H9 (cell line): ENCODE results near the gene SLX4. TPM values are rescaled to one million over a fixed set of nuclear protein-coding genes. Genes with fewer than 3 reads are reported as not detected.

Experiments
- DNase-seq: peaks from one replicate; pipeline ENCODE4 v3.0.0-alpha.2; 2017
- H2AFZ ChIP-seq: one replicate; pipeline ENCODE4 v1.6.1; 2013; ENCODE audit warnings: mild to moderate bottlenecking, low read length, control low read depth, moderate library complexity
- H2AK5ac ChIP-seq: 2 replicates; pipeline ENCODE4 v1.6.1; 2013; ENCODE audit warnings: low read length, control low read depth, mixed read lengths; ENCODE audit not compliant: insufficient read length
- H2BK120ac ChIP-seq: one replicate; pipeline ENCODE4 v1.6.1; 2013; ENCODE audit warnings: low read depth, mild to moderate bottlenecking, low read length, control low read depth, inconsistent platforms; ENCODE audit not compliant: poor library complexity, severe bottlenecking
- H2BK12ac ChIP-seq: 2 replicates; pipeline ENCODE4 v1.6.1; 2013; ENCODE audit warnings: low read length, control low read depth, mixed read lengths, low read depth; ENCODE audit not compliant: insufficient read length
- H2BK15ac ChIP-seq: 2 replicates; pipeline ENCODE4 v1.6.1; 2013; ENCODE audit warnings: low read depth, low read length, control low read depth
- H2BK20ac ChIP-seq: one replicate; pipeline ENCODE4 v1.6.1; 2013; ENCODE audit warnings: low read depth, mild to moderate bottlenecking, low read length, control low read depth, inconsistent platforms; ENCODE audit not compliant: poor library complexity, severe bottlenecking
- H2BK5ac ChIP-seq: 2 replicates; pipeline ENCODE4 v1.6.1; 2013; ENCODE audit warnings: low read length, control low read depth, mixed read lengths; ENCODE audit not compliant: insufficient read length
- H3K14ac ChIP-seq: 2 replicates; pipeline ENCODE4 v1.6.1; 2013; ENCODE audit warnings: low read length, control low read depth; ENCODE audit not compliant: insufficient read depth
- H3K18ac ChIP-seq: 2 replicates; pipeline ENCODE4 v1.6.1; 2013; ENCODE audit warnings: low read depth, mild to moderate bottlenecking, mixed read lengths, low read length, control low read depth; ENCODE audit not compliant: insufficient read length
- H3K23ac ChIP-seq: 2 replicates; pipeline ENCODE4 v1.6.1; 2013; ENCODE audit warnings: low read length, control low read depth, mixed read lengths, low read depth; ENCODE audit not compliant: insufficient read length
- H3K23me2 ChIP-seq: 2 replicates; pipeline ENCODE4 v1.6.1; 2013; ENCODE audit warnings: low read depth, mild to moderate bottlenecking, mixed read lengths, low read length, control low read depth; ENCODE audit not compliant: insufficient read length, poor library complexity, severe bottlenecking
- H3K27ac ChIP-seq: 2 replicates; pipeline ENCODE4 v1.5.1; 2013; ENCODE audit warnings: low read length, control low read depth, mixed read lengths, low read depth; ENCODE audit not compliant: insufficient read length
- H3K27me3 ChIP-seq: 2 replicates; pipeline ENCODE4 v1.6.1; 2013; ENCODE audit warnings: low read length, control low read depth, inconsistent platforms; ENCODE audit not compliant: insufficient read depth
- H3K4ac ChIP-seq: 2 replicates; pipeline ENCODE4 v1.6.1; 2013; ENCODE audit warnings: low read depth, mild to moderate bottlenecking, control low read depth, inconsistent platforms, low read length, moderate library complexity
- H3K4me1 ChIP-seq: 2 replicates; pipeline ENCODE4 v1.6.1; 2013; ENCODE audit warnings: low read length, control low read depth, inconsistent platforms; ENCODE audit not compliant: insufficient read depth
- H3K4me2 ChIP-seq: 2 replicates; pipeline ENCODE4 v1.6.1; 2013; ENCODE audit warnings: low read length, control low read depth, mixed read lengths; ENCODE audit not compliant: insufficient read length, insufficient read depth
- H3K56ac ChIP-seq: 2 replicates; pipeline ENCODE4 v1.6.1; 2013; ENCODE audit warnings: low read depth, mild to moderate bottlenecking, mixed read lengths, low read length, control low read depth; ENCODE audit not compliant: insufficient read length
- H3K79me1 ChIP-seq: 2 replicates; pipeline ENCODE4 v1.6.1; 2013; ENCODE audit warnings: low read depth, mild to moderate bottlenecking, moderate library complexity, low read length, control low read depth, inconsistent platforms; ENCODE audit not compliant: insufficient read depth, poor library complexity, severe bottlenecking
- H3K79me2 ChIP-seq: 2 replicates; pipeline ENCODE4 v1.6.1; 2013; ENCODE audit warnings: low read length, control low read depth, inconsistent platforms; ENCODE audit not compliant: insufficient read depth
- H3K9ac ChIP-seq: 2 replicates; pipeline ENCODE4 v1.6.1; 2013; ENCODE audit warnings: low read length, control low read depth, mixed read lengths; ENCODE audit not compliant: insufficient read length; ENCODE audit errors: extremely low read depth
- H3K9me3 ChIP-seq: one replicate; pipeline ENCODE4 v1.6.1; 2013; ENCODE audit warnings: low read depth, low read length, inconsistent platforms; ENCODE audit not compliant: control insufficient read depth
- H3T11ph ChIP-seq: one replicate; pipeline ENCODE4 v1.6.1; 2013; ENCODE audit warnings: mild to moderate bottlenecking, low read length, control low read depth, inconsistent platforms
- H4K20me1 ChIP-seq: one replicate; pipeline ENCODE4 v1.6.1; 2013; ENCODE audit not compliant: control insufficient read depth, insufficient read length, insufficient read depth
- H4K5ac ChIP-seq: 2 replicates; pipeline ENCODE4 v1.6.1; 2013; ENCODE audit warnings: low read depth, mild to moderate bottlenecking, mixed read lengths, low read length, control low read depth; ENCODE audit not compliant: insufficient read length
- H4K8ac ChIP-seq: replicated peaks from 2 replicates; pipeline ENCODE4 v1.6.1; 2013; ENCODE audit warnings: low read length, control low read depth, mixed read lengths, low read depth; ENCODE audit not compliant: insufficient read length
- H4K91ac ChIP-seq: 2 replicates; pipeline ENCODE4 v1.6.1; 2013; ENCODE audit warnings: low read depth, mild to moderate bottlenecking, moderate library complexity, mixed read lengths, low read length, control low read depth; ENCODE audit not compliant: insufficient read length
- H3K27ac Mint-ChIP-seq, 3 experiments: 2 replicates in 2 of 3; 3 replicates in 1 of 3; pipeline ENCODE4 v1.8.0; 2020 to 2021; ENCODE audit warnings: mixed read lengths in 3 of 3, mild to moderate bottlenecking in 1 of 3, moderate library complexity in 1 of 3
- H3K27me3 Mint-ChIP-seq: 2 replicates; pipeline ENCODE4 v1.8.0; 2021; ENCODE audit warnings: low read depth, mild to moderate bottlenecking, moderate library complexity, mixed read lengths
- H3K36me3 Mint-ChIP-seq, 3 experiments: 2 replicates in 2 of 3; 3 replicates in 1 of 3; pipeline ENCODE4 v1.8.0; 2020 to 2021; ENCODE audit warnings: low read depth in 3 of 3, mixed read lengths in 3 of 3; ENCODE audit not compliant: insufficient read depth in 1 of 3
- H3K4me1 Mint-ChIP-seq, 2 experiments: 2 replicates each; pipeline ENCODE4 v1.8.0; 2020; ENCODE audit warnings: mixed read lengths in 2 of 2
- H3K4me3 Mint-ChIP-seq, 2 experiments: 2 replicates in 1 of 2; 3 replicates in 1 of 2; pipeline ENCODE4 v1.8.0; 2020 to 2021; ENCODE audit warnings: mild to moderate bottlenecking in 2 of 2, mixed read lengths in 2 of 2, moderate library complexity in 1 of 2
- H3K9me3 Mint-ChIP-seq, 2 experiments: 2 replicates in 1 of 2; 3 replicates in 1 of 2; pipeline ENCODE4 v1.8.0; 2020; ENCODE audit warnings: mild to moderate bottlenecking in 2 of 2, mixed read lengths in 2 of 2, moderate library complexity in 1 of 2
- CTCF ChIP-seq: fragments of 200-600 bp; sonication (generic); conservative IDR thresholded peaks from 3 replicates; pipeline ENCODE4 v1.8.0; 2021; ENCODE audit warnings: antibody characterized with exemption, mild to moderate bottlenecking
- WGBS: extraction: QIAGEN DNeasy Blood & Tissue Kit; methylation state at CpG from one replicate; pipeline ENCODE4 v1.1.7; 2013; ENCODE audit warnings: missing lambda C conversion rate, low lambda C conversion rate, mixed read lengths; ENCODE audit not compliant: insufficient read length; ENCODE audit errors: extremely low coverage; 5-methylcytosine and 5-hydroxymethylcytosine counted together
- total RNA-seq: library from RNA; stranded (reverse); gene quantifications from 2 replicates; pipeline ENCODE4 v1.2.1, GENCODE V29; 2021

SLX4 gene
- total RNA-seq, 1 experiment from 2014 or later, result 9.9 TPM

GRCh38 chr16:3581392-3581791 is 30.0 kb downstream of the SLX4 start:
- Histone ChIP-seq H3K9ac (no peak overlapping the region), H3K27ac (no peak overlapping the region), H3K9me3 (no peaks in the 10 kb centered on the region), H3K4me1 (no peaks in the 10 kb centered on the region), H2BK15ac (no peak overlapping the region), H3K79me2 (no peaks in the 10 kb centered on the region), H3K23ac (no peak overlapping the region), H3K23me2 (no peaks in the 10 kb centered on the region), H2AFZ (no peak overlapping the region), H4K5ac (no peak overlapping the region), H2BK20ac (no peak overlapping the region), H2BK5ac (no peak overlapping the region), H3K4ac (no peak overlapping the region), H2BK12ac (no peak overlapping the region), H3K56ac (no peak overlapping the region), H3K27me3 (no peaks in the 10 kb centered on the region), H3K18ac (no peak overlapping the region), H3K79me1 (no peaks in the 10 kb centered on the region), H3K4me2 (no peak overlapping the region), H4K8ac (no peak overlapping the region), H2BK120ac (no peak overlapping the region), H4K91ac (no peak overlapping the region), H3K14ac (no peak overlapping the region), H3T11ph (no peak overlapping the region), H2AK5ac (no peak overlapping the region), H4K20me1 (no peaks in the 10 kb centered on the region)
- no CpG with 5 or more reads among the region's 10 CpGs for WGBS
- no peak for TF ChIP-seq CTCF
- no peak for DNase-seq
- H3K4me3 Mint-ChIP-seq, result no peak overlapping the region
- H3K9me3 Mint-ChIP-seq, result no peaks in the 10 kb centered on the region
- peak overlapping the region in 1 of 3 experiments; percentile 36; a peak in 1 of 7 replicates for H3K27ac Mint-ChIP-seq
- H3K4me1 Mint-ChIP-seq, result peaks cover 7 to 22% of the 10 kb centered on the region in 2 experiments; a peak in 3 of 4 replicates
- no peaks in the 10 kb centered on the region for H3K27me3 Mint-ChIP-seq
- H3K36me3 Mint-ChIP-seq, result peaks cover 9 to 34% (median 26%) of the 10 kb centered on the region in 3 experiments; a peak in 6 of 7 replicates
